Measurements from ENCODE around the gene DDX47. TPM values are rescaled to one million over a fixed set of nuclear protein-coding genes. Genes with fewer than 3 reads are reported as not detected.
"Not testable (repeated sequence)": the region's sequence is repeated elsewhere in the genome, so short reads cannot be mapped to it uniquely, and the experiment has no call there.

The DDX47 gene
- total RNA-seq, 6 donors from 2014 or later, result 34.0 to 64.0 (median 45.2) TPM

DNA sequence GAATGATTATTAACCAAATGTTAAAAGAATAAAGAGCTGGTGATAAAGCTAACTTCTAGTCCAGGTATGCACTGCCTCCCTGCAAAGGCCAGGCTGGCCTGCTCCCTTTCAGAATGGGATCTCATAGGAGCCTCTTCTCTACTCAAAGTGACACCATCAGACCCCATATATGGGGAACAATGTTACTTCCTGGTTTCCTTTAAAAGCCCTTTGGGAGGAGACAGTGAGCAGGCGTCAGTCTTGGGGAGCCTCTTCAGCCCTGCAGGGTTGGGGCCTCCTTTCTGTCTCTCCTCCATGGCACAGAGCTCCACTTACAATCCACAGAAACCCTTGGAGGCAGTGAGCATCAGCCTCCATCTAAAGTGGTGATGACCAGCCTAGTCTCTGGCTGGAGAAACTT is 60.9 kb downstream of the DDX47 start:
- DNase-seq, result no peak
- peaks cover 0 to 14% (median 4%) of the 10 kb centered on the region in 4 donors for H3K4me1 ChIP-seq
- WGBS, 2 donors, result 33 to 64% methylated on average over 1 of the region's 1 CpG
- H3K27me3 ChIP-seq, result no peaks in the 10 kb centered on the region
- H3K36me3 ChIP-seq, result no peaks in the 10 kb centered on the region
- TF ChIP-seq EP300 (IDR thresholded peaks at IDR 0.05) (no peak), POLR2A (IDR thresholded peaks at IDR 0.05) (no peak), POLR2AphosphoS5 (IDR thresholded peaks at IDR 0.05) (no peak)
- TF ChIP-seq, protein P1, sequence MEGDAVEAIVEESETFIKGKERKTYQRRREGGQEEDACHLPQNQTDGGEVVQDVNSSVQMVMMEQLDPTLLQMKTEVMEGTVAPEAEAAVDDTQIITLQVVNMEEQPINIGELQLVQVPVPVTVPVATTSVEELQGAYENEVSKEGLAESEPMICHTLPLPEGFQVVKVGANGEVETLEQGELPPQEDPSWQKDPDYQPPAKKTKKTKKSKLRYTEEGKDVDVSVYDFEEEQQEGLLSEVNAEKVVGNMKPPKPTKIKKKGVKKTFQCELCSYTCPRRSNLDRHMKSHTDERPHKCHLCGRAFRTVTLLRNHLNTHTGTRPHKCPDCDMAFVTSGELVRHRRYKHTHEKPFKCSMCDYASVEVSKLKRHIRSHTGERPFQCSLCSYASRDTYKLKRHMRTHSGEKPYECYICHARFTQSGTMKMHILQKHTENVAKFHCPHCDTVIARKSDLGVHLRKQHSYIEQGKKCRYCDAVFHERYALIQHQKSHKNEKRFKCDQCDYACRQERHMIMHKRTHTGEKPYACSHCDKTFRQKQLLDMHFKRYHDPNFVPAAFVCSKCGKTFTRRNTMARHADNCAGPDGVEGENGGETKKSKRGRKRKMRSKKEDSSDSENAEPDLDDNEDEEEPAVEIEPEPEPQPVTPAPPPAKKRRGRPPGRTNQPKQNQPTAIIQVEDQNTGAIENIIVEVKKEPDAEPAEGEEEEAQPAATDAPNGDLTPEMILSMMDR (IDR thresholded peaks at IDR 0.05), result no peak
- H3K9me3 ChIP-seq, result no peaks in the 10 kb centered on the region
- H3K4me3 ChIP-seq, result no peak overlapping the region
- H3K27ac ChIP-seq, result no peak overlapping the region
- no peak for ATAC-seq (ENCODE audit: low FRiP score in 2 of 2)

DNA sequence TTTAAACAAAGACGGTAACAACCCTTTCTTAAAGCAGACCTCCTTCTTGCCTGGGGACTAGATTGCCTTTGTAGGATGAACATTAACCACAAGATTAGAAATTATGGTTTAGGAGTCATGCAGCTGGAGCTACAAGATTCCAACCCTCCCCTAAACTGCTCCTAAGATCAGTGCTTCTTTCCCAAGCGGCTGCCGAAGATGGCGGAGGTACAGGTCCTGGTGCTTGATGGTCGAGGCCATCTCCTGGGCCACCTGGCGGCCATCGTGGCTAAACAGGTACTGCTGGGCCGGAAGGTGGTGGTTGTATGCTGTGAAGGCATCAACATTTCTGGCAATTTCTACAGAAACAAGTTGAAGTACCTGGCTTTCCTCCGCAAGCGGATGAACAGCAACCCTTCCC is 62.2 kb downstream of the DDX47 start:
- not testable (repeated sequence) for H3K27ac ChIP-seq; H3K9me3 ChIP-seq; DNase-seq; H3K36me3 ChIP-seq; H3K4me3 ChIP-seq; ATAC-seq (ENCODE audit: low FRiP score in 2 of 2); H3K27me3 ChIP-seq
- 95 to 100% methylated on average over 7 to 8 of the region's 10 CpGs for WGBS, 2 donors
- peaks cover 0 to 14% (median 4%) of the 10 kb centered on the region in 4 donors for H3K4me1 ChIP-seq

DNA sequence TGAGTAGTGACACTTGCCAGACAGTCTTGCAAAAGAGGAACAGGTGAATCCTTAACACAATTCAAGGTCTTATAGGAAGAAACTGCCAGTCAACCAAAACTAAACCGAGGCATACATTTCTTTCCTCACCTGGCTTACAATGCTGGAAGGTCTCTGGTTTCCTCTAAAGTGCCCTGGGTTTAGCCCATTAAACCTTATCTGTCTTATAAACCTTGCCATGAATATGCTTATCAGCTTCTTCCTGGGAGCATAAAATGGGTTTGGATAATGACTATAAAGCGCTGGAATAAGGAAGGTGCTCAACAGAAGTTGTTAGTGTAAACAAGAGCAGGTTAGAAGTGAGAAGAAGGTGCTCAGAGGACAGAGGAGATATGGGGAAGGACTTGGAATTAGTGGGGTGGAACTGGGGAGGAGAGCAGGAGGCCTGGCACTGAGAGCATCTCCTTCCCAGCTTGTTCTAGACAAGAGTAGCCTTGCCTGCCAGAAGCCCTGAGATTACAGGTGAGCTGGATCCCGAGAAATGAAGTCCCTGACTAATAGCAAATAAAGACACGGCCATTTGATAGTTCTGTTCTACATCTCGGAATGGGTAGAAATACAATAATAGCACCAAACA is 64.1 kb downstream of the DDX47 start:
- 80 to 81% methylated on average over 5 of the region's 5 CpGs for whole genome bisulfite sequencing, 2 donors
- peaks cover 0 to 16% (median 0%) of the 10 kb centered on the region in 4 donors for H3K4me1 ChIP-seq

GRCh38 chr12:12877781-12878455 is 64.8 kb downstream of the DDX47 start:
- peak in 1 of 2 donors; percentile 56 for ATAC-seq (ENCODE audit: low FRiP score in 2 of 2)

More for the DNA sequence above, 64.1 kb downstream of the DDX47 start:
- H3K27ac ChIP-seq, result no peak overlapping the region
- ATAC-seq (ENCODE audit: low FRiP score in 2 of 2), result no peak
- no peaks in the 10 kb centered on the region for H3K36me3 ChIP-seq
- TF ChIP-seq POLR2A (IDR thresholded peaks at IDR 0.05) (no peak), EP300 (IDR thresholded peaks at IDR 0.05) (no peak), POLR2AphosphoS5 (IDR thresholded peaks at IDR 0.05) (no peak)
- TF ChIP-seq, protein P1 (IDR thresholded peaks at IDR 0.05), result no peak
- H3K27me3 ChIP-seq, result no peaks in the 10 kb centered on the region
- no peaks in the 10 kb centered on the region for H3K9me3 ChIP-seq
- H3K4me3 ChIP-seq, result no peak overlapping the region
- no peak for DNase-seq

More at GRCh38 chr12:12877781-12878455, 64.8 kb downstream of the DDX47 start:
- no peaks in the 10 kb centered on the region for H3K36me3 ChIP-seq
- H3K9me3 ChIP-seq, result no peaks in the 10 kb centered on the region
- no peak overlapping the region for H3K27ac ChIP-seq
- no peak for DNase-seq
- H3K4me3 ChIP-seq, result no peak overlapping the region
- H3K4me1 ChIP-seq, result peaks cover 0 to 15% (median 0%) of the 10 kb centered on the region in 4 donors
- H3K27me3 ChIP-seq, result no peaks in the 10 kb centered on the region
- WGBS, 2 donors, result 87 to 91% methylated on average over 8 to 9 of the region's 9 CpGs
- TF ChIP-seq POLR2AphosphoS5 (IDR thresholded peaks at IDR 0.05) (no peak), POLR2A (IDR thresholded peaks at IDR 0.05) (no peak), EP300 (IDR thresholded peaks at IDR 0.05) (no peak)
- TF ChIP-seq, protein P1 (IDR thresholded peaks at IDR 0.05), result no peak

Small RNA genes within 50 kb of the gene (small RNA-seq; reads per million reads assigned to genes)
- gene AC007215.1 (0 reads per million in 4 donors), gene MIR613 (0 reads per million in 4 donors)

Other genes with a start within 250 kb of the DDX47 start
- 10 to 100 TPM; 40.1 to 74.2 (median 48.2) TPM for gene CREBL2, start 201.5 kb upstream of the DDX47 start, total RNA-seq
- not detected for gene GPR19, start 117.2 kb upstream of the DDX47 start, total RNA-seq
- gene CDKN1B, start 96.0 kb upstream of the DDX47 start, total RNA-seq, result 10 to 100 TPM; 42.1 to 85.5 (median 72.3) TPM
- 10 to 100 TPM in 5 of 6 donors, 1 to 10 TPM in 1; 8.5 to 36.5 (median 15.6) TPM for gene APOLD1, start 27.7 kb upstream of the DDX47 start, total RNA-seq
- gene GPRC5A, start 78.2 kb downstream of the DDX47 start, total RNA-seq, result 100 to 1,000 TPM; 194 to 890 (median 653) TPM
- 1 to 10 TPM in 1 of 6 donors, under 1 TPM in 1, not detected in 4; 0.66 to 2.1 TPM for gene GPRC5D, start 138.8 kb downstream of the DDX47 start, total RNA-seq
- gene HEBP1, start 186.9 kb downstream of the DDX47 start, total RNA-seq, result 10 to 100 TPM; 25.1 to 70.9 (median 63.7) TPM
- 10 to 100 TPM in 1 of 6 donors, 1 to 10 TPM in 5; 3.1 to 16.2 (median 8.8) TPM for gene FAM234B, start 231.0 kb downstream of the DDX47 start, total RNA-seq